NT2/D1 (cell line): Measurements from ENCODE around the gene MOCS2.

Experiments used
- SUZ12 ChIP-seq: IDR thresholded peaks from 2 replicates; pipeline ENCODE4 v1.6.1; 2011; ENCODE audit not compliant: insufficient read length, insufficient read depth; ENCODE audit errors: extremely low read depth
- YY1 ChIP-seq: IDR thresholded peaks from 2 replicates; pipeline ENCODE4 v1.6.1; 2011; ENCODE audit not compliant: insufficient read length, insufficient read depth

- TF ChIP-seq SUZ12 (no peak), YY1 (no peak)
These were observed 50.3 kb downstream of the MOCS2 start for GRCh38 chr5:53059281-53059680.
